ENCODE measurements around the gene NCK1.

- no peak for TF ChIP-seq CTCF (IDR thresholded peaks at IDR 0.05; ENCODE audit: insufficient read depth, low read depth, low read length)
- no peak for TF ChIP-seq EZH2 (IDR thresholded peaks at IDR 0.05; ENCODE audit: insufficient read depth, low read length)
Observed at GRCh38 chr3:136831461-136831860, 30.5 kb upstream of the NCK1 start.
